ENCODE results near the gene PARP16.

Gene PARP16

GRCh38 chr15:65311760-65312159, 25.1 kb upstream of the PARP16 start:
- no peak for DNase-seq (ENCODE audit: low read depth in 2 of 2)

- DNase-seq (ENCODE audit: low read depth in 2 of 2) = no peak
Observed at GRCh38 chr15:65310431-65311137, 23.9 kb upstream of the PARP16 start.

- no peak for DNase-seq (ENCODE audit: low read depth in 2 of 2)
Observed at GRCh38 chr15:65309882-65310418, 23.3 kb upstream of the PARP16 start.

- DNase-seq (ENCODE audit: low read depth in 2 of 2) = no peak
Observed at GRCh38 chr15:65307978-65308377, 21.3 kb upstream of the PARP16 start.

- DNase-seq (ENCODE audit: low read depth in 2 of 2) = no peak
Observed at GRCh38 chr15:65306551-65306950, 19.9 kb upstream of the PARP16 start.

GRCh38 chr15:65305776-65306175, 19.1 kb upstream of the PARP16 start:
- no peak for DNase-seq (ENCODE audit: low read depth in 2 of 2)

- DNase-seq (ENCODE audit: low read depth in 2 of 2) = no peak
Observed at GRCh38 chr15:65305150-65305758, 18.6 kb upstream of the PARP16 start.

GRCh38 chr15:65304381-65305149, 17.9 kb upstream of the PARP16 start, which contains the start of gene RNU5B-1:
Gene RNU5B-1, plus strand, starts transcription at chr15:65304677.
- peak; percentile 46 to 57 for DNase-seq (ENCODE audit: low read depth in 2 of 2)

- DNase-seq (ENCODE audit: low read depth in 2 of 2) = no peak
Observed at GRCh38 chr15:65303687-65304380, 17.2 kb upstream of the PARP16 start.

- DNase-seq (ENCODE audit: low read depth in 2 of 2) = no peak
Observed at GRCh38 chr15:65302061-65302460, 15.4 kb upstream of the PARP16 start.

- DNase-seq (ENCODE audit: low read depth in 2 of 2) = no peak
Observed at GRCh38 chr15:65300924-65301441, 14.3 kb upstream of the PARP16 start.

- no peak for DNase-seq (ENCODE audit: low read depth in 2 of 2)
Observed at GRCh38 chr15:65298731-65299130, 12.0 kb upstream of the PARP16 start.

GRCh38 chr15:65292938-65293518, 6.3 kb upstream of the PARP16 start:
- DNase-seq (ENCODE audit: low read depth in 2 of 2) = no peak

- no peak for DNase-seq (ENCODE audit: low read depth in 2 of 2)
Observed at GRCh38 chr15:65290228-65290627, 3.5 kb upstream of the PARP16 start.

GRCh38 chr15:65289261-65289854, 2.7 kb upstream of the PARP16 start:
- no peak for DNase-seq (ENCODE audit: low read depth in 2 of 2)

GRCh38 chr15:65287520-65287855, 805 bp upstream of the PARP16 start:
- no peak for DNase-seq (ENCODE audit: low read depth in 2 of 2)

GRCh38 chr15:65286069-65286703, 497 bp downstream of the PARP16 start:
- no peak for DNase-seq (ENCODE audit: low read depth in 2 of 2)

- DNase-seq (ENCODE audit: low read depth in 2 of 2) = no peak
Observed at GRCh38 chr15:65285291-65286068, 1.2 kb downstream of the PARP16 start.

- no peak for DNase-seq (ENCODE audit: low read depth in 2 of 2)
Observed at GRCh38 chr15:65278480-65278879, 8.2 kb downstream of the PARP16 start.

GRCh38 chr15:65277015-65277414, 9.7 kb downstream of the PARP16 start:
- DNase-seq (ENCODE audit: low read depth in 2 of 2) = no peak
